Gastroesophageal sphincter (tissue), 3 donors: Measurements from ENCODE around the gene DDX6.

Experiments used
- CTCF ChIP-seq, 4 experiments: fragments of 200-600 bp in 2 of 4; fragments of 450-650 bp in 2 of 4; sonication (generic) in 1 of 4; IDR thresholded peaks; one replicate each; pipeline ENCODE4 v1.5.1; 2017 to 2019; ENCODE audit warnings: antibody characterized with exemption in 4 of 4, mild to moderate bottlenecking in 2 of 4, moderate library complexity in 2 of 4
- EP300 ChIP-seq: sonication (generic); formaldehyde crosslinking; IDR thresholded peaks from one replicate; pipeline ENCODE4 v1.6.1; 2017; ENCODE audit warnings: antibody characterized with exemption, mild to moderate bottlenecking
- POLR2A ChIP-seq, 2 donors: fragments of 450-650 bp; IDR thresholded peaks; one replicate each; pipeline ENCODE4 v1.6.1; 2017; ENCODE audit warnings: antibody characterized with exemption in 2 of 2, mild to moderate bottlenecking in 2 of 2, moderate library complexity in 1 of 2

GRCh38 chr11:118766035-118766434 is 24.9 kb downstream of the DDX6 start:
- no peak for TF ChIP-seq CTCF (IDR thresholded peaks at IDR 0.05)
- no peak for TF ChIP-seq EP300
- no peak for TF ChIP-seq POLR2A (IDR thresholded peaks at IDR 0.05)
